NCI-H1417 treated with DMSO at 0.1 percent for 48 hours (cell line): Measurements from ENCODE around the gene RGL1.
"Not testable (repeated sequence)": the region's sequence is repeated elsewhere in the genome, so short reads cannot be mapped to it uniquely, and the experiment has no call there.

Experiments
- DNase-seq: peaks from one replicate; lab custom pipeline; 2025; lab: John Stamatoyannopoulos, UW

Gene RGL1

GRCh38 chr1:183804916-183805841 lies at the start of gene RGL1:
Gene RGL1, plus strand, starts transcription at chr1:183805120. Its CDS starts 178 bp downstream, at chr1:183805298.
- no peak for DNase-seq

- no peak for DNase-seq
These were observed 48.6 kb upstream of the RGL1 start for GRCh38 chr1:183756326-183756725.

GRCh38 chr1:183757061-183757460 lies 47.9 kb upstream of the RGL1 start:
- no peak for DNase-seq

GRCh38 chr1:183758913-183759312 lies 46.0 kb upstream of the RGL1 start:
- DNase-seq = no peak

GRCh38 chr1:183760661-183761060 lies 44.3 kb upstream of the RGL1 start:
- no peak for DNase-seq

GRCh38 chr1:183761871-183762270 lies 43.0 kb upstream of the RGL1 start:
- DNase-seq = no peak

GRCh38 chr1:183762856-183763255 lies 42.1 kb upstream of the RGL1 start:
- DNase-seq = not testable (repeated sequence)

GRCh38 chr1:183764981-183765380 lies 39.9 kb upstream of the RGL1 start:
- DNase-seq = no peak

GRCh38 chr1:183769956-183770815 lies 34.7 kb upstream of the RGL1 start:
- DNase-seq = no peak

- no peak for DNase-seq
These were observed 34.1 kb upstream of the RGL1 start for GRCh38 chr1:183770816-183771128.

- no peak for DNase-seq
These were observed 31.2 kb upstream of the RGL1 start for GRCh38 chr1:183773482-183774274.

- no peak for DNase-seq
These were observed 30.0 kb upstream of the RGL1 start for GRCh38 chr1:183774938-183775337.

GRCh38 chr1:183776731-183777130 lies 28.2 kb upstream of the RGL1 start:
- no peak for DNase-seq

- no peak for DNase-seq
These were observed 27.6 kb upstream of the RGL1 start for GRCh38 chr1:183777328-183777727.

GRCh38 chr1:183778045-183778444 lies 26.9 kb upstream of the RGL1 start:
- DNase-seq = no peak

GRCh38 chr1:183778568-183779433 lies 26.1 kb upstream of the RGL1 start:
- no peak for DNase-seq

GRCh38 chr1:183780159-183780558 lies 24.8 kb upstream of the RGL1 start:
- no peak for DNase-seq

- DNase-seq = no peak
These were observed 24.2 kb upstream of the RGL1 start for GRCh38 chr1:183780757-183781156.

- no peak for DNase-seq
These were observed 21.6 kb upstream of the RGL1 start for GRCh38 chr1:183783342-183783741.

- no peak for DNase-seq
These were observed 20.9 kb upstream of the RGL1 start for GRCh38 chr1:183783767-183784637.
